NCI-H187 treated with DMSO at 0.1 percent for 48 hours (cell line): Measurements from ENCODE around the gene SERTM1.

Experiments used
- DNase-seq: peaks from one replicate; lab custom pipeline; 2025; lab: John Stamatoyannopoulos, UW

SERTM1 gene

GRCh38 chr13:36673838-36674326, at the start of gene SERTM1:
SERTM1 (plus strand) TSS chr13:36674020; CDS start chr13:36695079, 21,059 bp downstream.
- peak; percentile 34 for DNase-seq

- no peak for DNase-seq
Observed at GRCh38 chr13:36628377-36629056, 45.3 kb upstream of the SERTM1 start.

GRCh38 chr13:36629057-36629385, 44.8 kb upstream of the SERTM1 start:
- DNase-seq, result no peak

GRCh38 chr13:36630181-36630803, 43.5 kb upstream of the SERTM1 start:
- no peak for DNase-seq

GRCh38 chr13:36639610-36640009, 34.2 kb upstream of the SERTM1 start:
- no peak for DNase-seq

- DNase-seq, result no peak
Observed at GRCh38 chr13:36650611-36651010, 23.2 kb upstream of the SERTM1 start.

GRCh38 chr13:36665630-36666029, 8.2 kb upstream of the SERTM1 start:
- no peak for DNase-seq

GRCh38 chr13:36666477-36667229, 7.2 kb upstream of the SERTM1 start:
- DNase-seq, result peak; percentile 86

GRCh38 chr13:36668316-36668715, 5.5 kb upstream of the SERTM1 start:
- no peak for DNase-seq

GRCh38 chr13:36673352-36673751, 468 bp upstream of the SERTM1 start:
- no peak for DNase-seq

- no peak for DNase-seq
Observed at GRCh38 chr13:36674337-36675212, 755 bp downstream of the SERTM1 start.

GRCh38 chr13:36675213-36675536, 1.4 kb downstream of the SERTM1 start:
- DNase-seq, result no peak

GRCh38 chr13:36680913-36681312, 7.1 kb downstream of the SERTM1 start:
- peak; percentile 30 for DNase-seq

GRCh38 chr13:36681894-36682624, 8.2 kb downstream of the SERTM1 start:
- DNase-seq, result no peak

- DNase-seq, result no peak
Observed at GRCh38 chr13:36683701-36684100, 9.9 kb downstream of the SERTM1 start.

- DNase-seq, result no peak
Observed at GRCh38 chr13:36685927-36686326, 12.1 kb downstream of the SERTM1 start.

GRCh38 chr13:36696410-36697010, 22.7 kb downstream of the SERTM1 start:
- no peak for DNase-seq

- DNase-seq, result no peak
Observed at GRCh38 chr13:36700170-36700569, 26.4 kb downstream of the SERTM1 start.

- DNase-seq, result no peak
Observed at GRCh38 chr13:36706755-36707154, 32.9 kb downstream of the SERTM1 start.

- no peak for DNase-seq
Observed at GRCh38 chr13:36709136-36709890, 35.5 kb downstream of the SERTM1 start.
